GM04504 (cell line): Measurements from ENCODE around the gene ZEB2.

Source experiments
- DNase-seq: peaks from one replicate; pipeline ENCODE4 v3.0.0-alpha.2; 2012; ENCODE audit warnings: low read depth

ZEB2 gene

GRCh38 chr2:144528108-144528507 is 8.2 kb upstream of the ZEB2 start:
- DNase-seq, result no peak

GRCh38 chr2:144526831-144527230 is 6.9 kb upstream of the ZEB2 start:
- DNase-seq, result no peak

DNA sequence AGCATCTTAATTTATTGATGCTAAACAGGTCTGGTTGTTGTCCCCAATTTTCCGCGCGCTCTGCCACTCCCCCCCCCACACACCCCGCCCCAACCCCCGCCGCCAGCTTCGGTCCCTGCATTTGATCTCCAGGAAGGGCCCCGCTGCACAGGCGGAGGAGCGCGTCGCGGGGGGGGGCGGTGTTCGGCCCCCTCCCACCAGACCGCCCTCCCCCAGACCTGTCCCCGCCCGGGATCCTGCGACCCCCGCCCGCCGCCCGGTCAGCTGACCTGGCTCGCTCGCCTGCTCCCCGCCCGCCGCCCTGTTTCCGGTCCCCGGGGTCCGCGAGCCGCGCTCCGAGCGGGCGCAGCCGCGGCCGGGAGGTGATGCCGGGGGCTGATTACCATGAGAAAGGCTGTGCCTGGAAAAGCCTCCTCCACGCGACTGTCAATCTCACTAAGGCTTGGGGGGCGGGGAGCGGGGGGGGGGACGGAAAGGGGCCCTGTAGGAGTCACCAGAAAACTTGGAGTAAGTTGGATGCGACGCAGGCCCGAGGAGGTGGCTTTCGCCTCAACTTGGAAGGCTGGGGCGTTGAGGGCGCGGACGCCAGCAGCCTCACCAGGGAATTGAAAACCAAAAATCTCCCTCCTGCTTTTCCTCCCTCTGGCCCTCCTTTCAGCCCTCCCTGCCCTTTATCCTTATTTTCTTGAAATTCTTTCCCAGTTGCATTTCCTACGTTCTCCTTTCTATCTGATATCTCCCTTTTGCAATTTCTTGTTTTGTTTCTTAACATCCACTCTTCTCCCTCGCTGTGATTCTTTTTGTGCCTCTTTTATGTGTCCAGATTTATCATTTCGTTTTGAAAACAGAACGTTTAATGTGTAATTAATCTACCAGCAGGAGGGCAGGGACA is 4.4 kb upstream of the ZEB2 start:
- DNase-seq, result no peak

DNA sequence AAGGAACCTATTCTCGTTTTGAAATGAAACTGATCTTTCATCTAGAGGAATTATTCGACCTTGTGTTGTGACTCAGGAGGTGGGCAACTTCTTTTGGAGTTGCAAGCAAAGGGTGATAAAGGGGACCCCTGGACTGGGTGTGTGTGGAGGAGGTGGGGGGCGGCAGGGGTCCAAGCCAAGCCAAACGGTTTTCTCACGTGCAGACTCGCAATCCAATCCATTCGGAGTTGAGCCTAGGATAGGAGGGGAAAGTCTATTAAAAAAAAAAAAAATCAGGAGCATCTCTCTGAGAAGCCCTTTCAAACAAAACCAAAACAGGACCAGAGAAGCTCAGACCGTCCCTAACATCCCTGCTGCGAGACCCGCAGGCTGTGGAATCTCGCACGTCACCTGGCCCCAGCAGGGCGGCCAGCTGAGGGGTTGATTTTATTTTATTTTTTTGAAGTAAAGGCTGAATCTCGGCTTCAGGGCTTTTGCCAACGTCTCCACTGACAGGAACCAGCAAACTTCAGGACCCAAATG is 3.7 kb upstream of the ZEB2 start:
- no peak for DNase-seq

- no peak for DNase-seq
These were observed 3.1 kb upstream of the ZEB2 start for GRCh38 chr2:144522897-144523595.

DNA sequence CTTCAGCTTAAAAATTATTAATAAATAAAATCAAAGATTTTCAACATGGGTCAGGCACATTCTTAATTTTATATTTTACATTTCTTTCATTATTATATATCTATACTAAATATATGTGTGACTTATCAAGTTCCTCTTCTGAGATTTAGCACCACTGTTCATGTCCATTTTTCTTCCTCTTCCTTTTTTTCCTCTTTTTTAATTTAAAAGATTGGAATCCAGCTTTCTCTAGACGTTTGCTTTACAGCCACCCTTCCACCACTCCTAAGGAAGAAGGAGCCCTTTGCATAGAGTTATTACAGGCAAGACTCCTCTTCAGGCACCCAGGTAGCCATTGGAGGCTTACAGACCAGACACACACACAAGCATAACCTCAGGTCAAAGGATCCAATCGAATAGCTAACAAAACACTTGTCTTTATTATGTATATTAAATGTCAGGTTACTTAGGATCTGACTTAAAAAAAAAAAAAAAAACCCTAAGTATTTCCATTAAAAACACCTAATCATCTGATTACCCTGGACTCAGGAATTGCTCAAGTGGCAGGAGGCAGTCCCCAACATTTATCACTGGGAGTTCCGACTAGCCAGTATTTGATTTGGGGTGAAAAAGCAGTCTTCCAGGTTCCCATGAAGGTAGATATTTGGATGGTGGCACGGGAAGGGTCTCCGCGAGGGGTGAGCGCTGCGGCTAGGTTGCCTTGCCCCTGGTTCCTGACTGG is 2.4 kb upstream of the ZEB2 start:
- DNase-seq, result no peak

DNA sequence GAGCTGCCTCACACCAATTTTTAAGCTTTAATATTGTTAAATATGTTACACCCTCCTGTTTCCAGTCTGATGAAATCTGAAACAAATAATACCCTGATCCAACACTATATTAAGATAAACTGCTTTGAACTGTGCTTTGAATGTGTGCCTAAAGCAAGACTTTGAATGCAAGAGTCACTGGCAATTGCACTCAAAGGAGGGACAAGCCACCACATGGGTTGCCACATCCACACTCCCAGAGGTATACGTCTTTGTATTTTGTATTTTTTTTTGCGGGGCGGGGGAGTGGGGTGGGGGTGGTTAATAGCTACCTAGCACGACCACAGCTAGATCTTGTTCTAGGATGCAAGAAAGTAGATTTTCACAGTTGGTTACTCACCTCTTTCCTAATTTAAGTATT is 1.8 kb upstream of the ZEB2 start:
- no peak for DNase-seq

DNA sequence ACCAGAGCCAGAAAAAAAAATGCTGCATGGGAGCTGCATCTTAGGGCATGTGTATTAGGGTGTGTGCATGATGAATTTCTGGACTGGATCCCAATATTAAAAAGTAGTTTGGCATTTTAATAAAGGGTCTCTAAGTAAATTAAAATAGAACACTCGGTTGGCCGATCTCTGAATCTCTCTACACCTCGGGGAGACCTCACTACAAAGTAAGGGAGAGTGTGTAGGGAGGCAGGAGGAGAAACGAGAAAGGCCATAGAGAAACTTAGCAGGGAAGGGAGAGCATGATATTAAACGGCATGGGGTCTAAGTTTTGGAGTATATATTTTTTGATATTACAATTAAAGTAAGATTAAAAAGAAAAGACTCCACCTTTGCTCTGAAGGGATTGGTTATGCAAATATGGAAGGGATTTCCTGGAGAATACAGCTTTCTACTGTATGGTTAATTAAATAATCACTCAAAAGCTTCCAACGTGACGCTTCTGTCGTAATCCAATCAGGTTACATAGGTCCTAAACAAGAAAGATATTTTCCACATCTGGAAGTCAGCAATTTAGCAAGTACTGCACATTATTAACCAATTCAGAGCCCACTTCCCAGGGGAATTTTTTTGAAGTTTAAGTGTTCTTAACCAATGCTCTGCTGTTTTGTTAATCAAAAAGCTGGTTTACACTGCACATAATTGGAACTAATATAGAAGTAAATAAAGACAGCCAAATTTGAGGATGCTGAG is 1.0 kb upstream of the ZEB2 start:
- DNase-seq, result no peak

DNA sequence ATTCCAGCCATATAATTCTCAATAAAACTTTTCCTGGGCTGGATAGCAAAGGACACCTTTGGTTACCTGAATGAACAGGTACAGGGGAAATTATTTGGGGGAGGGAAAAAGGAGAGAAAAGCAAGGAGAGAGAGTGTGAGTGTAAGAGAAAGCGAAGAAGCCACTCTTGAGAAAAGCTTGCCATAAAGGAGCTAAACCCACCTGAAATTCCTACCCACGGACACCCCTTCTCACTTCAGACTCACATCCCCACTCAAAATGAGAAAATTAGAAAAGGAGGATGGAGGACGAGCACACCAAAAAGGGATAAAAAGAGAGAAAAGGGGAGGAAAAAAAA is 354 bp downstream of the ZEB2 start:
- DNase-seq, result no peak

- DNase-seq, result no peak
These were observed 947 bp downstream of the ZEB2 start for GRCh38 chr2:144518748-144519596.

DNA sequence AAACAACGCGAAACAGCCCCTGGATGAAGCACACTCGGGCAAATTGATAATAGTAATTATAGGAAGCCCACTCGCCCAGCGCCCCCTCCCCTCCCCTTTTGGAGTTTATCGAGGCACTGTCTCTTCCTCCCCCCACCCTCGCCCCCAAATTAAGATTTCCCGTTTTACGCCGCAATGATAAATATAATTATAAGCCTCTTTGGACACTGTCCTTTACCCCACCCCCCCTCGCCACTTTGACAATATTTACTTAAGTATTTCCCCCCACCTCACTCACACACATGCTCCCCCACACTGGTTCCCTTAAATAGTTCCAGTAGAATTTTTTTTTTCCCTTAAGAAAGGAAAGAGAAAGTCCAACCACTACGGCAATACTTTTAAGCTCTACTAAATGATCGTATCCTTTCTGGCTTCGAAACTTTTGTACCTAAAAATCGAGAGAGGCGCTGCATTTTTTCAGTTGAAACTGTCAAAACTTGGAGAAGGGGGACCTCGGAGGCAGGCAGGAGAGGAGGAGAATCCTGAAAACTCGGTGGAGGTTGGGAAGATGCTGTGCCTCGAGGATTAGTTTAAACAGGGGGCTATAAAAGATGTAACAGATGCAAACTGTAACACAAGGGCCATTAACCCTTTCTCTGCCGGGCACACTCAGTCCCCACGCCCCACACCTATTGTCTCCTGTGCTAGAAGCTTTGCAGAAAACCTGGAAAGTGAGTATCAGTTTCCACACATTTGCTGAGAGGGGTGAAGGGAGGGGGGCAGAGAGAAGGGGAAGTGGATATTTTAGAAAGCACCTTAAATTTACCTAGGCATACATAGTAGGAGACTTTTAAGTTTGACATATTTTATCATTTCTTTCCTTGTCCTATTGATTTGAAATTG is 1.8 kb downstream of the ZEB2 start:
- DNase-seq, result no peak

DNA sequence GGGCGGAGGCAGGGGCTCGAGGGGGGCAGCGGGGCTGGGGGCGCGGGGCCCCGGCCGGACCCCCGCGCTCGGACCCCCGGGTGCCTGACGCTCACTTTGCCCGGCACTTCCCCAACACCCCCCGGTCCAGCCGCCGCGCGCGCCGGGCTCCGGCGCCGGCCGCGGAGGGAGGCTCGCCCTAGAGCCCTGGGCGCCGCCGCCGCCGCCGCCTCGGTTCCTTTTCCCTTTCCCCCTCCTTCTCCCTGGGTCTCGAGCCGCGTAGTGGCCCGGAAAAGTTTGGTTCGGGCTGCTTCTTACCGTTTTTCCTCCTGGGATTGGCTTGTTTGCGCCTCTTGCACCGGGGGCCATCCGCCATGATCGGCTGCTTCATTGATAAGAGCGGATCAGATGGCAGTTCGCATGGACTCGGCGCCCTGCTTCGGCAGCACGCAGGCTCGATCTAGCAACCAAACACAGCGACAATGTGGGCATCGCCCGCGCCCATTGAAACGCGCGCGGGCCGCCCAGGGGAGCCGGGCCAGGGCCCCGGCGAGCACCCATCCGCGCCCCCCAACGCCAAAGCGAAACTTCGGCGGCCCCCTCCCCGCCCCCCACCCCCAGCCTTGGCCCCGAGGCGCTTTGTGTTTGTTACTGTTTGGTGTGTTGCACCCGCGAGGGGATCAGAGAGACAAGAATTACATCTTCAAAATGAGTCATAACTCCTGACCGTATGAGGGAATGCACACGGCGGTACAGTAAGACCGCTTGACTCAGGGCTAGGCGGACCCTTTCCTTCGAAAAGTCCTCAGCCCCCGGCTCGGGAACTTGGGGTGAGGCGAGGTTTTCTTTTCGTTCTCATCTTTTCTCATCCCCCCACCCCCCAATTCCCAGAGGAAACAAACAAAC is 2.7 kb downstream of the ZEB2 start:
- DNase-seq, result peak; percentile 88

- no peak for DNase-seq
These were observed 3.4 kb downstream of the ZEB2 start for GRCh38 chr2:144516411-144516980.

DNA sequence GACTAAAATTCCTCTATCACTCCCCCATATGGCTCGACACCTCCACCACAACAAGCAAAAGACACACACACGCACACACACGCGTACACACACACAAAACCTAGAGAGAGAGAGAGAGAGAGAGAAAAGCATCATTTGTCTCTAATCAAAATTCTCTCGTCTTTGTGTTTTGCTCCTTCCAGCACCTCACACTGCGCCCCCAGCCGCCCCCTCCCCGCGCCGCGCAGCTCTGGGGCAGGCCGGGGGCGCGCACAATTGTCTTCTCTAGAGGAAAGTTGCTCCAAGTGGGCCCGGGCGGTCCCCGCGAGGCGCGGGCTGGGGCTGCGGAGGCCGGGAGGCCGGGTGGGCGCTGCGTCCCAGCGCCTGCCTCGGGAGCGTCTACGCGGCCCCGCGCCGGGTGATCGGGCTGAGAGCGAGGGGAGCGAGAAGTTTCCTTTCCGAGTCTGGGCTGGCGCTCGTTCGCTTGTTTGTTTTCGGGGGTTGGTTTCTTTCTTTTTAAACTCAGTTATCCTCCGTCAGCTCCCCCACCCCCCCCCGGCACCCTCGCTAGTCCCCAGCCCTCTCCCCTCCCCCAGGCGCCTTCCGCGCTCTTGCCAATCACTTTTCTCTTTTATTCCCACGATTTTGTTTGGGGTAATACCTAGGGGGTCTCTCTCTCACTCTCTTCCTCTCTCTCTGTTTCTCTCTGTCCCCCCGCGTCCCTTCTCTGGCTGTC is 4.1 kb downstream of the ZEB2 start:
- no peak for DNase-seq

DNA sequence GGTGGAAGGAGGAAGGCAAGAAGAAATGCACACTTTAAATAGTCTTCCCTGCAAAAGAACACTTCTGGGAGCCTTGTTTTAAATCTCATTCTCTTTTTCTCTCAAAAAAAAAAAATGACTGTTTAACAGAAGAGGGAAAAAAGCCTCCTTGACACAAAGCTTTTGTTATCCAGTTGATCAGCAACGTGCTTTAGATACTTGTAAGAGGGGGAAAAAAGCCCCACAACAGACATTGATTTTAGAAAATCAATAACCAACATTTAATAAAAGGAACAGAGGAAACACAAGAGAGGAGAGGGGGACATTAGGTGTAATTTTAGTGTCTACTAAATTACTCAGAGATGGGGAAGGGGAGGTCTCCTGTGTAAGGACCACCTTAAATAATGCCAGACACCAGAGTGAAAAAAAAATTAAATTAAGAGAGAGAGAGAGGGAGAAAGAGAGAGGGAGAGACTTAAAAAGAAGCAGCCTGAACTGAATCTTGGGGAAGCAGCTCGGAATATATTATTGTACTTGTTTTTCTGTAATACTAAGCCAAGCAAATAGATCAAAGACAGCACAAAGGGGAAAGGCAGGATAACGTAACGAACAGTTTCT is 4.7 kb downstream of the ZEB2 start:
- DNase-seq, result no peak

- no peak for DNase-seq
These were observed 5.3 kb downstream of the ZEB2 start for GRCh38 chr2:144514616-144515091.

GRCh38 chr2:144513388-144514101 is 6.4 kb downstream of the ZEB2 start:
- no peak for DNase-seq
